Right lung (tissue), 5 donors: Measurements from ENCODE around the gene FLG. TPM values are rescaled to one million over a fixed set of nuclear protein-coding genes. Genes with fewer than 3 reads are reported as not detected.
"Not testable (repeated sequence)": the region's sequence is repeated elsewhere in the genome, so short reads cannot be mapped to it uniquely, and the experiment has no call there.

Experiments used
- DNase-seq, 2 donors: peaks; one replicate each; pipeline ENCODE4 v3.0.0-alpha.2; 2013
- polyA plus RNA-seq, 5 donors: library from polyadenylated mRNA; unstranded; fragments of 120-200 nt; gene quantifications; one replicate each; pipeline versions ENCODE4 v1.2.1 to v1.2.3, GENCODE V29; 2013; ENCODE audit warnings: inconsistent platforms in 1 of 5, low replicate concordance in 1 of 5; ENCODE audit not compliant: insufficient read length in 5 of 5, insufficient read depth in 1 of 5

The FLG gene
- polyA plus RNA-seq, 5 donors, result 0.39 to 1.6 (median 1.2) TPM

- DNase-seq, result not testable (repeated sequence)
Observed at GRCh38 chr1:152303139-152303872, 21.7 kb downstream of the FLG start.

DNA sequence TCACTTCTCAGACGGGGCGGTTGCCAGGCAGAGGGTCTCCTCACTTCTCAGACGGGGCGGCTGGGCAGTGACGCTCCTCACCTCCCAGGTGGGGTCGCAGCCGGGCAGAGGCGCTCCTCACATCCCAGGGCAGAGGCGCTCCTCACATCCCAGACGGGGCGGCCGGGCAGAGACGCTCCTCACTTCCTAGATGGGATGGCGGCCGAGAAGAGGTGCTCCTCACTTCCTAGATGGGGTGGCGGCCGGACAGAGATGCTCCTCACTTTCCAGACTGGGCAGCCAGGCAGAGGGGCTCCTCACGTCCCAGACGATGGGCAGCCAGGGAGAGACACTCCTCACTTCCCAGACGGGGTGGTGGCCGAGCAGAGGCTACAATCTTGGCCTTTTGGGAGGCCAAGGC, 68.6 kb downstream of the FLG start:
- DNase-seq, result not testable (repeated sequence)

Other genes starting within 250 kb of the FLG start
- not detected for gene TCHHL1, start 236.2 kb downstream of the FLG start, polyA plus RNA-seq
- gene TCHH, start 209.8 kb downstream of the FLG start, polyA plus RNA-seq, result under 1 TPM; 0.06 to 0.21 (median 0.06) TPM
- not detected for gene RPTN, start 166.0 kb downstream of the FLG start, polyA plus RNA-seq
- gene HRNR, start 101.0 kb downstream of the FLG start, polyA plus RNA-seq, result under 1 TPM; 0.04 to 0.39 (median 0.08) TPM
- gene FLG2, start 34.8 kb upstream of the FLG start, polyA plus RNA-seq, result under 1 TPM; 0.06 to 0.17 (median 0.10) TPM
- not detected for gene CRNN, start 89.0 kb upstream of the FLG start, polyA plus RNA-seq
- gene LCE5A, start 185.6 kb upstream of the FLG start, polyA plus RNA-seq, result not detected
- not detected for gene CRCT1, start 189.2 kb upstream of the FLG start, polyA plus RNA-seq
- gene LCE3E, start 241.5 kb upstream of the FLG start, polyA plus RNA-seq, result not detected